DOHH2 (cell line): ENCODE data around the gene DEFB112.

Experiments
- CTCF ChIP-seq: fragments of 200-600 bp; sonication (generic); IDR thresholded peaks from one replicate; pipeline ENCODE4 v1.5.1; 2014; ENCODE audit warnings: antibody characterized with exemption, mild to moderate bottlenecking, low read depth, low read length; ENCODE audit not compliant: poor library complexity, severe bottlenecking
- EZH2phosphoT487 ChIP-seq: fragments of 200-600 bp; sonication (generic); IDR thresholded peaks from 2 replicates; pipeline ENCODE4 v1.6.1; 2017; ENCODE audit warnings: borderline replicate concordance, mild to moderate bottlenecking, antibody characterized with exemption, low read length, moderate library complexity, mixed read lengths

GRCh38 chr6:50096296-50096695 is 46.6 kb upstream of the DEFB112 start:
- no peak for TF ChIP-seq CTCF
- TF ChIP-seq EZH2phosphoT487 = no peak
